IPS-18c (cell line): Measurements from ENCODE around the gene ABL2.
"Not testable (repeated sequence)": the region's sequence is repeated elsewhere in the genome, so short reads cannot be mapped to it uniquely, and the experiment has no call there.

ENCODE experiments used
- H3K4me3 ChIP-seq: 2 replicates; pipeline ENCODE4 v1.7.0; 2013; ENCODE audit warnings: low read depth, mild to moderate bottlenecking, low read length, moderate library complexity; ENCODE audit not compliant: insufficient read depth
- H3K9me3 ChIP-seq: one replicate; pipeline ENCODE4 v1.6.1; 2013; ENCODE audit warnings: mild to moderate bottlenecking, low read length, moderate library complexity; ENCODE audit not compliant: control insufficient read depth, insufficient read depth

The ABL2 gene

DNA sequence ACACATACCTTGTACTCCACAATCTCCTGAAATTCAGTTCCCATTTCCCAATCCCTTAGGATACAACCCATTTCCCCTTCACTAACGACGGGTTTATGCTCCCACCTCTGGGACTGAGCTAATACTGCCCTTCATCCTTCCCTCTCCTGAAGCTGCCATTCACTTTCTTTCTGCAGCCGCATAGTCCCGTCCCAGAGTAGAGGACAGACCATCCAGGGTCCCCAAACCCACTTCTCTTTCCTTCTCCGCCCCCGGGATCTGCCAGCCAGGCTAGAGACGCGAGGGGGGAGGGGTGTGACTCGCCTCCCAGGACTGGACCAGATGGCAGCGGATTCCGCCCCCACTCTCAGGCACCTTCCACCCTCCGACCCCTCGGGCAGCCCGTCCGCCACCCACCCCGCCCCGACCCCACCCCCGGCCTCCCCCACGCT is 679 bp downstream of the ABL2 start:
- H3K9me3 ChIP-seq: no peaks in the 10 kb centered on the region
- H3K4me3 ChIP-seq: peak overlapping the region; percentile 93

- Histone ChIP-seq H3K4me3 (no peak overlapping the region), H3K9me3 (no peaks in the 10 kb centered on the region)
These were observed 2.7 kb downstream of the ABL2 start for GRCh38 chr1:179226738-179227137.

GRCh38 chr1:179224466-179224865 is 5.0 kb downstream of the ABL2 start:
- not testable (repeated sequence) for H3K4me3 ChIP-seq, H3K9me3 ChIP-seq

DNA sequence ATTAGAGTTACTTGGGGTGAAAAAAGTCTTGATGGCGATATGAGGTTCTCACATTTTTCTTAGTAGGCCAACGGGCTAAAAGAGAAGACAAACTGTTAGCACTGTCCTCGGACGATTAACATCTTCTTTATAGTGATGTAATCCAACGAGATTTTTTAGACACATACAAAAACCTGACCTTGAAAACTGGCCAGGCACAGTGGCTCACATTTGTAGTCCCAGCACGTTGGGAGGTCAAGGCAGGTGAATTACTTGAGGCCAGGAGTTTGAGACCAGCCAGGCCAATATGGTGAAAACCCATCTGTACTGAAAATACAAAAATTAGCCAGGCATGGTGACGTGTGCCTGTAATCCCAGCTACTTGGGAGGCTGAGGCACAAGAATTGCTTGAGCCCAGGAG is 8.4 kb downstream of the ABL2 start:
- not testable (repeated sequence) for H3K4me3 ChIP-seq, H3K9me3 ChIP-seq

- Histone ChIP-seq H3K9me3 (peaks cover 2% of the 10 kb centered on the region), H3K4me3 (no peak overlapping the region)
These were observed 11.5 kb downstream of the ABL2 start for GRCh38 chr1:179217943-179218507.

GRCh38 chr1:179213317-179213716 is 16.2 kb downstream of the ABL2 start:
- not testable (repeated sequence) for H3K9me3 ChIP-seq, H3K4me3 ChIP-seq

DNA sequence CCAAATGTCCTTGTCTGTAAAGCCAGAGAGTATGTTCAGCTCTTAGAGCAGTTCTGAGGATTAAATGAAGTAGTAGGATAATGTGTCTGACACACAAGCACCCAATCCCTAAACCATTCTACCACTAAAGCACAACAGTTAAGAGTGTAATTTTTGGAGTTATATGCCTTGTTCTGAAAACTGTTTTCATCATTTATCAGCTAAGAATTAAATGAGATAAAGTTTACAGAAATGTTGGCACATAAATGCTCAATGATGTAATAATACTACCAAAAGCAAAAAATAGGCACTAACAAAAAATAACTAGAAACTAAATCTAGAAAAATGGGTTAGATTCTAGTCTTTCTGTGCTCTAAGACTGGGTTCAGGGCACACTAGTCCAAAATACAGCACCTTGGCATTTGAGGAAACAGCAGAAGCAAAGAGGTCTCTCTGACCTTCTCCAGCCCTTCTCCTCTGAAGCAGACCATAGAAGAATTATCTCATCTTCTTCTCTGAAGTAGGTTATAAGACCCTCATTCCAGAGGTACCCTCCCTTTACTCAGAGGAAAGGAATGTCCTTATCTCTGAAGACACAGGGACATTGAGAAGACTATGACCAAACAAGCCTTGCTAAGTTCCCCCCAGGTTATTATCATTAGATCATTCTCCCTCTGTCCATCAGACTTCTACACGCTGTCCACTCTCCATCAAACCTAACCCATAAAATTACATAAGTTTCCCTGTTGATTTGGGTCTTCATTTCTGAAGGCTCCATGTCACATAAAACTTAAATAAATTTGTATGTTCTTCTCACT is 20.6 kb downstream of the ABL2 start:
- Histone ChIP-seq H3K9me3 (no peaks in the 10 kb centered on the region), H3K4me3 (no peak overlapping the region)

DNA sequence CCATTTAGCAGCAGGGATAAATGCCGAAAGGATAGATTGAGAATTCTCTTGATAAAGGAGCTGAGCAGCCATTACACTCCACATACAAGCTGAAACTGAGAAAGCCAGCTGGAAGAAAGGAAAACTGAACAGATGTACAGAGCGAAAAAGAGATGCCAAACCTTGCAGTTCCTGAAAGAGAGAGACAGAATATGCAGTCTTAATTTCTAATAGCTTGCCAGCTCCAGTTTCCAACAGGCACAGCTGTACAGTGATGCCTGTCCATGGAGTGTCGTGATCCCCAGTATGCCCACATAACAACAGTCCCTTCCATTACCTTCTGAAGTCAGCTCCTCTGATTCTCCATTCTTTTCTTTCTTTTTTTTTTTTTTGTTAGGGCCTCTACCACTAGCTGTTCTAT is 22.7 kb downstream of the ABL2 start:
- H3K9me3 ChIP-seq: no peaks in the 10 kb centered on the region

GRCh38 chr1:179205284-179205683 is 24.2 kb downstream of the ABL2 start:
- Histone ChIP-seq H3K4me3 (no peak overlapping the region), H3K9me3 (no peaks in the 10 kb centered on the region)

More for the DNA sequence above, 22.7 kb downstream of the ABL2 start:
- H3K4me3 ChIP-seq: no peak overlapping the region

DNA sequence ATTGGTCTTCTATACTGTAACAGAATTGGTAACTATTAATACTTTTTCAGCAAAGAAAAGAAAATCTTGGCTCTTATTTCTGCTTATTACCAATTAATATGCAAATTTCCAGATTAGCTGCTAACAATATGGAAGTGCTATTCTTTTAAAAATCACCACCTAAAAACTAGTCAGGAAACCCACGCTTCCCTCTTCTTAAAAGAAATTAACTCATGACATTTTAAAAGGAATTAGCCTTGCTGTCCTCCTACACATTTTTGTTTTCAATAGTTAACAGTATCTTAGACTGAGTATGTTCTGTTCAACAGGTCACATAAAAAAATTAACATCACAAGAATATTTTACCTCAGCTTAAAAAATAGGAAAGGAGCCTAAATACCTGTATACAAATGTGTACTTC is 27.3 kb downstream of the ABL2 start:
- Histone ChIP-seq H3K9me3 (no peaks in the 10 kb centered on the region), H3K4me3 (no peak overlapping the region)

DNA sequence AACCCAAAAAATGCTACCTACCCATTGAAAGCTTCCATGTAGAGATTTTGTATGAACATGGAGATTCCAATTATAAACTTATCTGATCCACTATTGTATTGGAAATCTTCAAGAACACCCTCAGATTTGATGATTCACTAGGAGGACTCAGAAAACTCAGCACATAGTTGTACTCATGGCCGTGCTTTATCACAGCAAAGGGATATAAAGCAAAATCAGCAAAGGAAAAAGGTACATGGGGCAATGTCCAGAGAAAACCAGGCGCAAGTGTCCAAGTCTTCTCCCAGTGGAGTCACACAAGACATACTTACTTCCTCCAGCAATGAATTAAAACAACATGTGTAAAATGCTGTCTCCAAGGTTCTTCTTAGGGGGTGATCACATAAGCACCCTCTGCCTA is 28.9 kb downstream of the ABL2 start:
- no peaks in the 10 kb centered on the region for H3K9me3 ChIP-seq
- H3K4me3 ChIP-seq: no peak overlapping the region

GRCh38 chr1:179197690-179198297 is 31.7 kb downstream of the ABL2 start:
- H3K9me3 ChIP-seq: no peaks in the 10 kb centered on the region
- H3K4me3 ChIP-seq: no peak overlapping the region

DNA sequence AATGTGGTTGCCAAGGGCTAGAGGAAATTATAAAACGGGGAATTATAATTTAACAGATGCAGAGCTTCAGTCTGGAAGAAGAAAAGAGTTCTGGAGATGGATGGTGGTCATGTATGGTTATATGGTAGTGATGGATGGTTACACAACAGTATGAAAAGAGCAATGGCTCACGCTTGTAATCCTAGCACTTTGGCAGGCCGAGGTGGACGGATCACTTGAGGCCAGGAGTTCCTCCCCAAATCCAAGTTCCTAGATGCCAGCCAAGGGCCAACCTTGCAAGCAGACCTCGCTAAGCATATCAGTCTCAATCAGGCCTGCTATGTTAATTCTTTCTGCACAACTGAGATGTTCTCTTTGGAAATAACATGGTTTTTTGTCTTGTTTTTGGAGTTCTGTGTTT is 33.6 kb downstream of the ABL2 start:
- not testable (repeated sequence) for H3K4me3 ChIP-seq, H3K9me3 ChIP-seq

GRCh38 chr1:179195376-179195775 is 34.1 kb downstream of the ABL2 start:
- no peaks in the 10 kb centered on the region for H3K9me3 ChIP-seq
- no peak overlapping the region for H3K4me3 ChIP-seq

GRCh38 chr1:179194068-179194537 is 35.4 kb downstream of the ABL2 start:
- H3K4me3 ChIP-seq: no peak overlapping the region
- H3K9me3 ChIP-seq: no peaks in the 10 kb centered on the region

DNA sequence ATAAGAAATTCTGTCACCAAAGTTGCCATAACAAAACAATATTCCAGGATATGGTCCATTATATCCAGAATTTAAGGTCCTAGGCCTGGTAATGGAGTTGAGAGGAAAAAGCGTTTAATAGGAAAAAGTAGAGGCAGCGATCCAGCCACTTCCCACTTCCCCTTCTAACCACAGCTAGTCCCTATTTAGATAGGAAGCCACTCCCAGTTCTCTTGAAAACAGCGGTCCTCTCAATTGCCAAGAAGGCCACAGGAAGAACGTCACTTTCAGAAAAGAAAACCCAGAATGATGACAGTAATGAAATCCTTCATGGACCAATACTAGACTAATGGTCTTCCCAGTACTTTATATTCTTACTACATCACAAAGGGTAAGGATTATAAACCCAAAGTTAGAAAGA is 38.6 kb downstream of the ABL2 start:
- H3K4me3 ChIP-seq: no peak overlapping the region

GRCh38 chr1:179187735-179188471 is 41.6 kb downstream of the ABL2 start:
- peaks cover 2% of the 10 kb centered on the region for H3K9me3 ChIP-seq

More for the DNA sequence above, 38.6 kb downstream of the ABL2 start:
- H3K9me3 ChIP-seq: no peaks in the 10 kb centered on the region

DNA sequence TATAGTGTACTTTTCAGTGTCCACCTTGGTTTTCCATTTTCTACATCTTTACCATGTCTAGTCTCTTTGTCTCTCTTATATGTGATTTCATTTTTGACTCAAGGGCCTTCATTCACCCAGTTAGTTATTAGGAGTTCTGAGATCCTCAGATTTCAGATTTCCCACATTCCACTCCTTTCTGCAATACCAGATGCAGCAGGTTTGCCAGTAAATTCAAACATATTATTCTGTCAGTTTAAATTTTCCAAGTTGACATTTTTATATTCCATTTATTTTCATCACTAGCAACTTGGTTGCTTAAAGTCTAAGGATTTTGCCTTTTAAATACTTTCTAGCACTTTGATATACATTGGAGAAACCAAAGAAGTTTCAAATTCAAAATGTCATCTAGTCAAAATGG is 42.4 kb downstream of the ABL2 start:
- no peak overlapping the region for H3K4me3 ChIP-seq
- peaks cover 2% of the 10 kb centered on the region for H3K9me3 ChIP-seq

More at GRCh38 chr1:179187735-179188471, 41.6 kb downstream of the ABL2 start:
- no peak overlapping the region for H3K4me3 ChIP-seq
